Measurements from ENCODE around the gene TXLNG. TPM values are rescaled to one million over a fixed set of nuclear protein-coding genes. Genes with fewer than 3 reads are reported as not detected.

The TXLNG gene
- total RNA-seq, 4 donors from 2014 or later: 9.0 to 16.8 (median 14.3) TPM

GRCh38 chrX:16843208-16843909, 57.1 kb downstream of the TXLNG start:
- H3K27ac ChIP-seq: peak overlapping the region in 2 of 4 donors; percentile 21 to 33
- no peaks in the 10 kb centered on the region for H3K9me3 ChIP-seq
- WGBS, 2 donors (ENCODE audit: low coverage in 1 of 2): 39 to 43% methylated on average over 2 to 3 of the region's 3 CpGs
- H3K4me3 ChIP-seq: no peak overlapping the region
- H3K36me3 ChIP-seq: peaks cover 0 to 52% of the 10 kb centered on the region in 2 donors
- ATAC-seq: no peak
- TF ChIP-seq POLR2AphosphoS5 (IDR thresholded peaks at IDR 0.05): no peak
- no peak for TF ChIP-seq CTCF (IDR thresholded peaks at IDR 0.05)
- no peak for TF ChIP-seq EP300 (IDR thresholded peaks at IDR 0.05)
- TF ChIP-seq POLR2A (IDR thresholded peaks at IDR 0.05): no peak
- no peaks in the 10 kb centered on the region for H3K27me3 ChIP-seq
- peaks cover 0 to 32% (median 4%) of the 10 kb centered on the region in 3 donors for H3K4me1 ChIP-seq

GRCh38 chrX:16845686-16846085, 59.4 kb downstream of the TXLNG start:
- ATAC-seq: no peak
- H3K9me3 ChIP-seq: no peaks in the 10 kb centered on the region
- H3K4me3 ChIP-seq: no peak overlapping the region
- H3K4me1 ChIP-seq: peaks cover 0 to 10% (median 0%) of the 10 kb centered on the region in 3 donors
- WGBS, 2 donors (ENCODE audit: low coverage in 1 of 2): 53 to 88% methylated on average over 2 of the region's 2 CpGs
- TF ChIP-seq POLR2A (IDR thresholded peaks at IDR 0.05): no peak
- TF ChIP-seq EP300 (IDR thresholded peaks at IDR 0.05): no peak
- TF ChIP-seq POLR2AphosphoS5 (IDR thresholded peaks at IDR 0.05): no peak
- TF ChIP-seq CTCF (IDR thresholded peaks at IDR 0.05): no peak
- no peak overlapping the region for H3K27ac ChIP-seq
- no peaks in the 10 kb centered on the region for H3K27me3 ChIP-seq
- peaks cover 0 to 59% of the 10 kb centered on the region in 2 donors for H3K36me3 ChIP-seq

GRCh38 chrX:16848541-16848940, 62.3 kb downstream of the TXLNG start:
- WGBS, 2 donors (ENCODE audit: low coverage in 1 of 2): 34 to 41% methylated on average over 5 of the region's 6 CpGs
- H3K27ac ChIP-seq: peak overlapping the region in 1 of 4 donors; percentile 21

GRCh38 chrX:16851421-16851820, 65.2 kb downstream of the TXLNG start:
- no peak overlapping the region for H3K27ac ChIP-seq
- ATAC-seq: no peak
- TF ChIP-seq EP300 (IDR thresholded peaks at IDR 0.05) (no peak), POLR2AphosphoS5 (IDR thresholded peaks at IDR 0.05) (no peak)

More at GRCh38 chrX:16848541-16848940, 62.3 kb downstream of the TXLNG start:
- Histone ChIP-seq H3K27me3 (no peaks in the 10 kb centered on the region), H3K9me3 (no peaks in the 10 kb centered on the region), H3K4me3 (no peak overlapping the region), H3K36me3 (peaks cover 0 to 71% of the 10 kb centered on the region in 2 donors), H3K4me1 (no peaks in the 10 kb centered on the region)
- peak; percentile 27 for ATAC-seq
- no peak for TF ChIP-seq POLR2A (IDR thresholded peaks at IDR 0.05)
- no peak for TF ChIP-seq CTCF (IDR thresholded peaks at IDR 0.05)
- TF ChIP-seq POLR2AphosphoS5 (IDR thresholded peaks at IDR 0.05): no peak
- no peak for TF ChIP-seq EP300 (IDR thresholded peaks at IDR 0.05)

GRCh38 chrX:16851827-16852226, 65.6 kb downstream of the TXLNG start:
- Histone ChIP-seq H3K36me3 (peaks cover 0 to 67% of the 10 kb centered on the region in 2 donors), H3K9me3 (no peaks in the 10 kb centered on the region), H3K27me3 (no peaks in the 10 kb centered on the region), H3K27ac (no peak overlapping the region), H3K4me1 (no peaks in the 10 kb centered on the region), H3K4me3 (no peak overlapping the region)
- no peak for ATAC-seq
- WGBS, 2 donors (ENCODE audit: low coverage in 1 of 2): 80 to 100% methylated on average over 1 to 3 of the region's 3 CpGs
- no peak for TF ChIP-seq POLR2A (IDR thresholded peaks at IDR 0.05)
- TF ChIP-seq CTCF (IDR thresholded peaks at IDR 0.05): no peak
- TF ChIP-seq POLR2AphosphoS5 (IDR thresholded peaks at IDR 0.05): no peak
- TF ChIP-seq EP300 (IDR thresholded peaks at IDR 0.05): no peak

More at GRCh38 chrX:16851421-16851820, 65.2 kb downstream of the TXLNG start:
- Histone ChIP-seq H3K4me3 (no peak overlapping the region), H3K36me3 (peaks cover 0 to 67% of the 10 kb centered on the region in 2 donors), H3K4me1 (no peaks in the 10 kb centered on the region), H3K27me3 (no peaks in the 10 kb centered on the region), H3K9me3 (no peaks in the 10 kb centered on the region)
- WGBS, 2 donors (ENCODE audit: low coverage in 1 of 2): 10 to 18% methylated on average over 1 of the region's 1 CpG
